Dedifferentiated amniotic fluid mesenchymal stem cell (primary cell): Measurements from ENCODE around the gene ABCA13.

Source experiments
- DNase-seq: peaks from one replicate; pipeline ENCODE4 v3.0.0-alpha.2; 2016; ENCODE audit errors: extremely low spot score

The ABCA13 gene

GRCh38 chr7:48245751-48246472, 74.7 kb downstream of the ABCA13 start:
- DNase-seq, result no peak

- DNase-seq, result no peak
Observed at GRCh38 chr7:48249166-48249565, 77.9 kb downstream of the ABCA13 start.

GRCh38 chr7:48250441-48250951, 79.2 kb downstream of the ABCA13 start:
- no peak for DNase-seq

- DNase-seq, result no peak
Observed at GRCh38 chr7:48251766-48252165, 80.5 kb downstream of the ABCA13 start.

GRCh38 chr7:48252995-48253394, 81.7 kb downstream of the ABCA13 start:
- DNase-seq, result no peak

- no peak for DNase-seq
Observed at GRCh38 chr7:48255046-48255445, 83.8 kb downstream of the ABCA13 start.

- DNase-seq, result no peak
Observed at GRCh38 chr7:48259463-48260280, 88.4 kb downstream of the ABCA13 start.

GRCh38 chr7:48261696-48262095, 90.4 kb downstream of the ABCA13 start:
- no peak for DNase-seq

DNA sequence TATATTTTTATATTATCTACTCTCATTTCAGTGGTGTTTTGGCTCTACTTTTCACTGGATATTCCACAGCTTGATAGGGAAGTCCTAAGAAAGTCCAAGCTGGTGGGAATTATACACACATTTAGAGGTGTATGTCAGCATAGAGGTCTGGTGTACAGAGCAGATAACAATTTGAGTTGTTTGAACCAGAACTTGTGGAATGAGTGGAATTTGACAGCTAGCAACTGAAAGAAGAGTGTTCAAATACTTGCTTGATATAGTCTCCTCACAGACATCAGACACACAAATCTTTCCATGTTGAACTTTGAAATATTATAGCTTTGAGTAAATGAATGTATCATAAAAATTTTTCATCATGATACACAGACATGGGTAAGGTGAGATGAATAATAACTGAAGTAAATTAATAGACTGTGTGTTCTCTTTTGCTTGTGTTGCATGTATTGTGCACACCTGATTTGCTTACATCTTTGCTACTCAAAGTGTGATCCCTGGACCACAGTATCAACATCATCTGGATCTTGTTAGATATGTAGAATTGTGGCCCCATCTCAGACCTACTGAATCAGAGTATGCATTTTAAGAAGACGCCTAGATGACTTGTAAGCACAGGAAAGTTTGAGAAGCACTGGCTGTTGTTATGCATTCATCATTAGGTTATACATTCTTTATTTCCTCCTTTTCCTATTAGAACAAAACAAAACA, 91.5 kb downstream of the ABCA13 start:
- DNase-seq, result no peak

DNA sequence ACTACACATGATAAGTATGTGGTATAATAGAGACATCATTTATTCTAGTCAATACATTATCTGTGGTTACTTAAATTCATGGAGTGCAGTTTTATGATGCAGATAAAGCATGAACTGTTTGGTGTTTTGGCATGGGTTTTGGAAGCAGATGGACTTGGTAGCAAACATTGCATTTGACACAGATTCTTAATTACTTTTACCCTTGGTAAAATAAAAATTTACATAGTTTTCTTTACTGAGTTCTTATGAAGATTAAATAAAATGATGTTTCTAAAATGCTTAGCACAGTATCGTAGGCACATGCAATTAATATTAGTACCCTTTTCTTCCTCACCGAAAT, 92.0 kb downstream of the ABCA13 start:
- no peak for DNase-seq

GRCh38 chr7:48269066-48269465, 97.8 kb downstream of the ABCA13 start:
- DNase-seq, result no peak

DNA sequence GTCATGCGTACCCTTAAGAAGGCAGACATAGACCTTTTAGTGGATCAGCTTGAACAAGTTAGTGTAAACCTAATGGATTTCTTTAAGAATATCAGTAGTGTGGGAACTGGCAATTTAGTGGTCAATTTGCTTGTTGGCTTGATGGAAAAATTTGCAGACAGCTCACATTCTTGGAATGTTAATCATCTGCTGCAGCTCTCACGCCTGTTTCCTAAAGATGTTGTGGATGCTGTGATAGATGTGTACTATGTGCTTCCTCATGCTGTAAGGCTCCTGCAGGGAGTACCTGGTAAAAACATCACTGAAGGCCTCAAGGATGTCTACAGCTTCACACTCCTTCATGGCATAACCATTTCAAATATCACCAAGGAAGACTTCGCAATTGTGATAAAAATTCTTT, 103.4 kb downstream of the ABCA13 start:
- no peak for DNase-seq

DNA sequence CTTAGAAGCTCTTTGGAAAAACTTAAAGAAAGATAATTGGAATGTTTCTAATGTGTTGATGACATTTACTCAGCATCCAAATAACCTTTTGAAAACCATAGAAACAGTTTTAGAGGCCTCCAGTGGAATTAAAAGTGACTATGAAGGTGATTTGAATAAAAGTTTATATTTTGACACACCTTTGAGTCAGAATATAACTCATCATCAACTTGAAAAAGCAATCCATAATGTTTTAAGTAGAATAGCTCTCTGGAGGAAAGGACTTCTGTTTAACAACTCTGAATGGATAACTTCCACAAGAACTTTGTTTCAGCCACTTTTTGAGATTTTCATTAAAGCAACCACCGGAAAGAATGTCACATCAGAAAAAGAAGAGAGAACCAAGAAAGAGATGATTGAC, 108.2 kb downstream of the ABCA13 start:
- DNase-seq, result no peak

DNA sequence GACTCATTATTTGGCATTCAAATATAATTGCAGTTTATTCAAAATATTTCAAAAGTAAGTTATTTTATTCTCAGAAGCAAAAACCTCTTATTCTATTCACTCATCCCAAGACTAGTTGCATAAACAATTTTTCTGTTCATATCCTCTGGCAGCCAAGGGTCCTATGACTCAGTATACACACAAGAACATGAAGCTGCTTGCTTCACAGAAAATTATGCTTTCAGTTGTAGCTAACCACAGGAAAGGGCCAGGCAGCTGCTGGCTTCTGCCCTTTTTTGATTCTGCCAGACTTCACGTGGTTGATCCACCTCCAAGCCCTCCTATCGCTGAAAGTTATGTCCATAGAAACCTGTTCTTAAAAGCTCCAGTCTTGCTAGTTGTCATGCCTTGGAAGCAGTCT, 108.8 kb downstream of the ABCA13 start:
- peak; percentile 51 for DNase-seq

DNA sequence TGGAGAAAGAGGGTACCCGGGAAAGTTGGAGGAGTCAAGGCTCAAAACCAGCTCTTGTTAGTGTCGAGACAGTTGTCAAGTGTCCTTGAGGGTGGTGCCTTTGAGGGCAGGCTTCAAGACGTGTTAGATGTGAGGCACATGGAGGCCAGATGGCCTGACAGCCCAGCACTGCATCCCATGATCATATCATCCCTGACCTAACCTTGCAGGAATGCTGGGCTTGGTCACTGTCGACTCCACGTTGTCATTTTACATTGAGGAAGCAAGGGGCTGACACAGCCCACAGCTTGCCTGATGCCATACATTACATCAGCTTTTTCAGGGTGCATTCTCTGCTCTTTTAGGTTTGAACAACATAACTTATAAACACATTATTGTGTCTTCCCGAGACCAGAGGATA, 114.1 kb downstream of the ABCA13 start:
- DNase-seq, result peak; percentile 19

DNA sequence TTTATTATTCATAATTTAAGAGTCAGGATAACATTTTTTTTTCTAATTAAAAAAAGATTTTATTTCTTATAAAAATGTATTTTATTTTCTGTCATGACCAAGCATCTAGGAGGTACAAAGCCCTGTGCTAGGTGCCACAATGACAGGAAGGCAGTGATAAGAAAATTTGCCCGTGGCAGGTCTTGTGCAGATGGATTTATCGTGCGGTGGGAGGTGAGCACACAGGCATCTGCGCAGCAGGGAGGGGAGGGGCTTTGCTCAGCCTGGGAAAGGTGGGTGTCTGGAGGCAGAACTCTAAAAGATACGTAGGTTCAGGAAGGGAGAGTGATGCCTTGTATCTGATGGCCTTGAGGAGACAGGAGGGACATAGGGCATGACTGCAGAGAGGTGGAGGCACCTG, 115.6 kb downstream of the ABCA13 start:
- DNase-seq, result no peak

- no peak for DNase-seq
Observed at GRCh38 chr7:48289656-48290055, 118.4 kb downstream of the ABCA13 start.

- no peak for DNase-seq
Observed at GRCh38 chr7:48292949-48293348, 121.7 kb downstream of the ABCA13 start.

- no peak for DNase-seq
Observed at GRCh38 chr7:48295296-48295971, 124.2 kb downstream of the ABCA13 start.

- DNase-seq, result no peak
Observed at GRCh38 chr7:48296966-48297365, 125.7 kb downstream of the ABCA13 start.

GRCh38 chr7:48298779-48299178, 127.5 kb downstream of the ABCA13 start:
- DNase-seq, result no peak

- peak; percentile 59 for DNase-seq
Observed at GRCh38 chr7:48299580-48300169, 128.4 kb downstream of the ABCA13 start.
